PC-9 (cell line): ENCODE measurements around the gene EXT2. TPM values are rescaled to one million over a fixed set of nuclear protein-coding genes. Genes with fewer than 3 reads are reported as not detected.

Source experiments
- BruUV-seq: library from RNA; stranded (reverse); fragments of 400-500 nt; replicated peaks from 2 replicates; lab custom pipeline; 2021; lab: Mats Ljungman, UMichigan
- CTCF ChIA-PET: fragments of 300-600 bp; sonication (Branson Sonifier 250); formaldehyde crosslinking; loops from one replicate; lab custom pipeline; 2022; ENCODE audit warnings: antibody characterized with exemption; lab: Charles Lee
- POLR2A ChIA-PET: fragments of 300-600 bp; sonication (Branson Sonifier 250); formaldehyde crosslinking; loops from one replicate; lab custom pipeline; 2022; ENCODE audit warnings: antibody characterized with exemption; ENCODE audit not compliant: unreplicated experiment; lab: Charles Lee
- DNase-seq, 2 experiments: peaks; one replicate each; pipeline versions ENCODE4 v3.0.0 to v3.0.0-alpha.2; 2015 to 2022; ENCODE audit warnings: mixed read lengths in 1 of 2
- H2AFZ ChIP-seq: fragments of 200-600 bp; sonication (generic); 2 replicates; pipeline ENCODE4 v1.8.1; 2017; ENCODE audit warnings: antibody characterized with exemption
- H3F3A ChIP-seq: fragments of 200-600 bp; sonication (generic); 2 replicates; pipeline ENCODE4 v1.8.1; 2017; ENCODE audit warnings: antibody characterized with exemption, mild to moderate bottlenecking, low read depth; ENCODE audit not compliant: insufficient read depth
- H3K27ac ChIP-seq: fragments of 200-600 bp; sonication (generic); 2 replicates; pipeline ENCODE4 v1.6.1; 2016; ENCODE audit warnings: mixed run types
- H3K27me3 ChIP-seq: fragments of 200-600 bp; sonication (generic); 2 replicates; pipeline ENCODE4 v1.6.1; 2016; ENCODE audit warnings: low read depth, mixed run types; ENCODE audit not compliant: insufficient read depth
- H3K36me3 ChIP-seq: fragments of 200-600 bp; sonication (generic); 2 replicates; pipeline ENCODE4 v1.6.1; 2016; ENCODE audit warnings: low read depth, mixed run types
- H3K4me1 ChIP-seq: fragments of 200-600 bp; sonication (generic); replicated peaks from 2 replicates; pipeline ENCODE4 v1.6.1; 2016; ENCODE audit warnings: mixed run types; ENCODE audit not compliant: insufficient read depth
- H3K4me2 ChIP-seq: fragments of 200-600 bp; sonication (generic); 2 replicates; pipeline ENCODE4 v1.6.1; 2017; ENCODE audit warnings: mixed run types
- H3K4me3 ChIP-seq: fragments of 200-600 bp; sonication (generic); 2 replicates; pipeline ENCODE4 v1.6.1; 2016; ENCODE audit warnings: mixed run types
- H3K79me2 ChIP-seq: fragments of 200-600 bp; sonication (generic); 2 replicates; pipeline ENCODE4 v1.6.1; 2017; ENCODE audit warnings: low read depth, mixed run types
- H3K9me2 ChIP-seq: fragments of 200-600 bp; sonication (generic); 2 replicates; pipeline ENCODE4 v1.8.1; 2017; ENCODE audit warnings: mild to moderate bottlenecking; ENCODE audit not compliant: insufficient read depth
- H3K9me3 ChIP-seq: fragments of 200-600 bp; sonication (generic); 2 replicates; pipeline ENCODE4 v1.8.1; 2016; ENCODE audit warnings: low read depth; ENCODE audit not compliant: insufficient read depth
- H4K20me1 ChIP-seq: fragments of 200-600 bp; sonication (generic); 2 replicates; pipeline ENCODE4 v1.8.1; 2017; ENCODE audit not compliant: insufficient read depth
- CTCF ChIP-seq: fragments of 200-600 bp; sonication (generic); conservative IDR thresholded peaks from 2 replicates; pipeline ENCODE4 v1.6.1; 2017; ENCODE audit warnings: mixed run types, antibody characterized with exemption, mild to moderate bottlenecking, moderate library complexity
- EZH2 ChIP-seq: fragments of 200-600 bp; sonication (generic); IDR thresholded peaks from 2 replicates; pipeline ENCODE4 v1.8.0; 2017; ENCODE audit warnings: antibody characterized with exemption, low read depth
- intact Hi-C: fragments of 100-400 bp; cut with micrococcal nuclease; formaldehyde crosslinking; loops from one replicate; pipeline ENCODE4 v1.10.0; 2022; ENCODE audit not compliant: unreplicated experiment
- total RNA-seq: library from RNA; stranded (reverse); gene quantifications from 2 replicates; pipeline ENCODE4 v1.2.3, GENCODE V29; 2021

The EXT2 gene
- total RNA-seq, 1 experiment from 2014 or later, result 72.4 TPM

DNA sequence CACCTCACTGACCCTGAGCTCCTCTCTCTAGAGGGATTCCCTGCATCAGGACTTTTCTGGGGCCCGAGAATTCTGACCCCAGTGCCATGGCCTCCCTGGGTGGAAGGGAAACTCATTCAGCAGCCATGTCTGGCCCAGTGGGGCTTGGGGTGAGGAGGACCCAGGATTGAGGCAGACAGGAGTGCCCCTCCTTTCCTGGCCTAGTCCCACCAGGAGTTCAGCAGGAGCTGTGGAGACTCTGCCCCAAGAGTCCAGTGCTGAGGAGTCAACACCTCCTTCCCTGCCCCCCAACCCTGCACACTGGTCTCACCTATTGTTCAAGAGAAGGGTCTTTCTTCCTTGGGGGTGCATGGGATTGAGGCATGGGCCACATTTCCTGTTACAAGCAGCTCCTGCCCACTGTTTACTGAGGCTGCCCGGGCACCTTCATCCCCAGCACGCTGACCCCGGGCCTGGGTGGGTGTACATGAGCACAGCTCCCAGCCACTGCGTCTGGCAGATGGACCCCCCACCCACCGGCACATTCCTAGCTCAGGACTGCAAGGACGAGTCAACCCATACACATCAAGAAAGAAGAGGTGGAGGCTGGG lies 180.6 kb downstream of the EXT2 start:
- intact Hi-C loops, result no loop called here
- H3K36me3 ChIP-seq, result no peaks in the 10 kb centered on the region

GRCh38 chr11:44277196-44278090 lies 182.0 kb downstream of the EXT2 start:
- intact Hi-C loops, result no loop called here
- Histone ChIP-seq H3K4me2 (no peak overlapping the region), H3K79me2 (no peaks in the 10 kb centered on the region), H3K9me3 (no peaks in the 10 kb centered on the region; the same call in 1 of the 2 replicates), H3K27ac (no peak overlapping the region), H3K4me1 (no peaks in the 10 kb centered on the region), H3K36me3 (no peaks in the 10 kb centered on the region), H3K27me3 (peaks cover 98% of the 10 kb centered on the region), H4K20me1 (no peaks in the 10 kb centered on the region), H3K4me3 (no peak overlapping the region), H3K9me2 (no peaks in the 10 kb centered on the region), H2AFZ (no peak overlapping the region), H3F3A (no peaks in the 10 kb centered on the region)
- ChIA-PET POLR2A (interaction anchor here (0.7 kb wide), 1 partner anchor 42 kb away, joined by 3 read pairs; no protein-coding TSS in a partner anchor), CTCF (interaction anchor here (0.6 to 0.7 kb wide), 2 partner anchors 98 to 426 kb away, joined by 4 to 6 read pairs; no protein-coding TSS in a partner anchor)
- TF ChIP-seq CTCF (no peak), EZH2 (no peak)
- no peak for DNase-seq
- no TSS peak for BruUV-seq

More for the DNA sequence above, 180.6 kb downstream of the EXT2 start:
- BruUV-seq, result no TSS peak
- H3K4me2 ChIP-seq, result no peak overlapping the region
- no peaks in the 10 kb centered on the region for H3K9me2 ChIP-seq
- ChIA-PET CTCF (no interaction called here), POLR2A (interaction anchor here (0.6 kb wide), 1 partner anchor 213 kb away, joined by 4 read pairs; no protein-coding TSS in a partner anchor)
- no peak for TF ChIP-seq EZH2
- TF ChIP-seq CTCF, result no peak
- no peaks in the 10 kb centered on the region for H4K20me1 ChIP-seq
- peaks cover 95% of the 10 kb centered on the region for H3K27me3 ChIP-seq
- H3K9me3 ChIP-seq, result no peaks in the 10 kb centered on the region; the same call in 1 of the 2 replicates
- no peaks in the 10 kb centered on the region for H3K4me1 ChIP-seq
- DNase-seq, result no peak
- H3K4me3 ChIP-seq, result no peak overlapping the region
- no peaks in the 10 kb centered on the region for H3K79me2 ChIP-seq
- H3K27ac ChIP-seq, result no peak overlapping the region
- H2AFZ ChIP-seq, result no peak overlapping the region
- no peaks in the 10 kb centered on the region for H3F3A ChIP-seq

- intact Hi-C loops, result no loop called here
- no peaks in the 10 kb centered on the region; the same call in 1 of the 2 replicates for H3K9me3 ChIP-seq
- ChIA-PET CTCF (interaction anchor here (0.6 kb wide), 1 partner anchor 621 kb away, joined by 3 read pairs; no protein-coding TSS in a partner anchor), POLR2A (interaction anchor here (0.6 kb wide), 1 partner anchor 239 kb away, joined by 4 read pairs; no protein-coding TSS in a partner anchor)
- no peak for DNase-seq
- TF ChIP-seq EZH2 (no peak), CTCF (no peak)
- H3K4me3 ChIP-seq, result no peak overlapping the region
- H3K27ac ChIP-seq, result no peak overlapping the region
- no peaks in the 10 kb centered on the region for H3K4me1 ChIP-seq
- no peak overlapping the region for H2AFZ ChIP-seq
- H3K4me2 ChIP-seq, result no peak overlapping the region
- H3K27me3 ChIP-seq, result peaks cover 93% of the 10 kb centered on the region
- H4K20me1 ChIP-seq, result no peaks in the 10 kb centered on the region
- H3K36me3 ChIP-seq, result no peaks in the 10 kb centered on the region
- H3K9me2 ChIP-seq, result no peaks in the 10 kb centered on the region
- H3K79me2 ChIP-seq, result no peaks in the 10 kb centered on the region
- H3F3A ChIP-seq, result no peaks in the 10 kb centered on the region
- BruUV-seq, result no TSS peak
Measured at GRCh38 chr11:44279483-44279882, 184.0 kb downstream of the EXT2 start.
